ENCODE measurements around the gene LMX1B.

Gene LMX1B

DNA sequence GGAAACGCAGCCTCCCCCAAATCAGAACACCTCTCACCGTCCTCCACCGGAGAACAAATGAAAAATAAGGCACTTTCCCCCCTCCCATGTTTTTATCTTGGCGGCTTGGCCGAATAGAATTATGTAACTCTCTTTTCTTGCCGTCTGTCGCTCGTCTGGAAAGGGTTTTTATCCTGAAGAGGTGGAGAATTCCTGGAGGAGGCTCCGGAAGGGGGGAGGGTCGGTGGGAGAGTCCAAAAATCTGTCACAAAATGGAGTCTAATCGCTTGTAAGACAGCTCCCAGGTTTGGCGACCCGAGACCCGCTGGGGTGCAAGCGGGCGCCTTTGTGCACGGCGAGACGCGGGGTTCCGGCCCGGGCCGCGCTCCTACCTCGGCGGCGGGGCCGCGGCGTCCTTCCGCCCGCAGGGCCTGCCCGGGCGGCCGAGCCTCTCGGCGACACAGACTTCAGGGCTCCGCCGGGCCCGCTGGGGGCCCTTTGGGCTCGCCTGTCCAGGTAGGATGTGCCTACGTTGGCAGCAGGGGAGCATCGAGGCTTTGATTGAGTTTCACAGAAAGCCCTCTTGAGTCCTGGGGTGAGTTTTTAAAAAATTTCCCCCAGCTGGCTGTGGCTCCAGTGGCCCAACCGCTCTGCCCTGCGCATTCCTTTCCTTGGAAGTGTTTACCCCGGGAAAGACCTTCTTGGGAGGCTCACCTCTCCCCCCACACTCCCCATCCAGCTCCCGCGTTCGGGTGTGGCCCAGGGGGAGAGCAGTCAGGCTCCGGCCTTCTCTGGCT, 5.0 kb downstream of the LMX1B start:
- Mint-ChIP-seq H3K27ac (no peak overlapping the region), H3K9me3 (no peaks in the 10 kb centered on the region), H3K36me3 (peaks cover 0 to 3% of the 10 kb centered on the region in 2 donors), H3K4me1 (peaks cover 17 to 30% of the 10 kb centered on the region in 2 donors), H3K4me3 (peak overlapping the region in 1 of 2 donors; percentile 28), H3K27me3 (peaks cover 68 to 89% of the 10 kb centered on the region in 2 donors)
- ATAC-seq (replicated peaks) (no peak), DNase-seq (no peak)

DNA sequence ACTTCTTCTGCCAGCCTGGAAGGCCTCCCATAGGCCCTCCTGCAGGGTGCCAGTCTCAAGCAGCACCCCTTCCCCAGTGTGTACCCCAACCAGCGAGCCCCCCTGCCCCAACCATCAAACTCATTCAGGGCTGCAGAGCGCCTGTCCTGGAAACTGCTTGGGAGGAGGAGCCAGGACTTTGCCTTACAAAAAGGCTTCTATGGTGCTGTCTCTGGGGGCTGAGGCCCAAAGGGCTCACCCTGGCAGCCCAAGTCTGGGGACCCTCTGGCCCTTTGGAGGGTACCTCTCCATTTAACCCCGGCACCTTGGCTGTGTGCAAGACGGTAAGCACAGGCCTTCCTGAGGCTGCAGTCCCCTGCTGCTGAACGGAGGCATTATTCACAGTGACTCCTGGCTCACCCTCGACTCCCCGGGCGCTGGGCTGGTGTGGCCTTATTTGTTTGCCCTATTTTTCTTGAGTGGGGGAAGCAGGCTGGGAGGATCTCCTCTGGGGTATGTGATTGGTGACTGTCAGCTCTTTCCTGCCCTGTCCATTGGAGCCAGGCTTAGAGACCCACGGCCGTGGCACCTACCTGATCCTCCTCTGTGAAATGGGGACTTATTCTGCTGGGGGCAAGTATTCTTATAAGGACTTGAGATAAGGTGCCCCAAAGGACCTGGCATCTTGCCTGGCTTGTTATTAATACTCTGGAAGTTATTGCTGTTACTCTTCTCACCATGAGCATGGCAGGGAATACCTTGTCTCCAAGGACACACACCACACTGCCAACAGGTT, 5.8 kb downstream of the LMX1B start:
- no peak for ATAC-seq (replicated peaks)
- H3K9me3 Mint-ChIP-seq, result no peaks in the 10 kb centered on the region
- peaks cover 66 to 92% of the 10 kb centered on the region in 2 donors for H3K27me3 Mint-ChIP-seq
- peaks cover 0 to under 1% of the 10 kb centered on the region in 2 donors for H3K36me3 Mint-ChIP-seq
- H3K4me1 Mint-ChIP-seq, result peaks cover 14 to 31% of the 10 kb centered on the region in 2 donors
- H3K27ac Mint-ChIP-seq, result no peak overlapping the region
- H3K4me3 Mint-ChIP-seq, result no peak overlapping the region
- DNase-seq, result no peak

DNA sequence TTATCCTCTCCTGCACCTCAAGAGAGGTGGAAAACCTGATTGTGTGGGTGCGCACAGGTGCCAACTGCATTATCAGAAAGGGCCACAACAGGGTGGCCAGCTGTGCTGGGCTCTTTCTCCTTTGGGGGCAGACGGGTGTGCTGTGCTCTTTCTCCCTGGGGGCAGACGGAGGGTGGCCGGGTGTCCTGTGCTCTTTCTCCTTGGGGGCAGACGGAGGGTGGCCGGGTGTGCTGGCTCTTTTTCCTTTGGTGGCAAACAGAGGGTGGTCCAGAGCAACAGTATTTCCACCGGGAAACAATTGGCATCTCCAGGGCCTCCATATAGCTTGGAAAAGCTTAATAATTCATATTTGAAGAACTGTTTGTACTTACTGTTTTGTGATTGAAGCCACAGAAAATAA, 6.8 kb downstream of the LMX1B start:
- no peak overlapping the region for H3K4me3 Mint-ChIP-seq

DNA sequence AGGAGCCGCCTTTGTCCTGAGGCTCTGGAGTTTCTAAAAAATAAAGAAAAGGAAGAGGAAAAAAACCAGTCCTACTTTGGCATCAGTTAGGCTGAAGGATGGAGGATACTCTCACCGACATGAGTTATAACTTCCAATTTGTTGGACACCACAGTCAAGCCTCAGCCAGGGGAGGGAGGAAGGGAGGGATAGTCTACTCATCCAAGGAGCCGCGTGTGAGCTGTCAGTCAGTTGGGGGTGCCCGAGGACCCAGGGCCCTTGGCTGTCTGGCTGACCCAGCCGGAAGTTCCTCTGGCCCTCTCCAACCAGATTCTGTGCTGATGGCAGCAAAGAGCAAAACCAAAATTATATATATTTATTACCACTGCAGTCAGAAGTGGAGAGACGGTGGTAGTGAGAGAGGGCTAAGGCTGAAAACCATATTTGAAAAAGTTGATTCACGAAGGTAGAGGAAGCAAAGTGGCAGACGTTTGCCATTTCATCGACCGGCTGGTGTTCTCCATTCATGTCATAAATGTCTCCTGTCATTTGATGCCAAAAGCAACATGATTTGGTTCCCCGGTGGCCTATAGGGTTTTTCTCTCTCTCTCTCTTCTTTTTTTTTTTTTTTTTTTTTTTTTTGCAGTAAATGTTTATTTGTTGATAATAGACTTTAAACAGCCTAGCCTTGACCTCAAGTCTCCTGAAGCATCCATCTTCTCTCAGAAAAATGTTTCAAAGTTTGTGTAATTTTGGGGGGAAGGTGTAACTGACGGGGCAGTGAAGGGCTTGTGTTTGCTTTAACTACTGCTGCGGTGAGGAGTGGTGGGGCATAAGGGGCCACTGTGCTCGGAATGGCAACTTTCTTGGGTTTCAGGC, 7.6 kb downstream of the LMX1B start:
- peaks cover 69 to 90% of the 10 kb centered on the region in 2 donors for H3K27me3 Mint-ChIP-seq
- no peak overlapping the region for H3K27ac Mint-ChIP-seq
- H3K4me3 Mint-ChIP-seq, result no peak overlapping the region

More for the DNA sequence above, 6.8 kb downstream of the LMX1B start:
- H3K27ac Mint-ChIP-seq, result no peak overlapping the region
- DNase-seq, result no peak
- H3K36me3 Mint-ChIP-seq, result no peaks in the 10 kb centered on the region
- ATAC-seq (replicated peaks), result no peak
- H3K4me1 Mint-ChIP-seq, result peaks cover 13 to 35% of the 10 kb centered on the region in 2 donors
- peaks cover 68 to 90% of the 10 kb centered on the region in 2 donors for H3K27me3 Mint-ChIP-seq
- no peaks in the 10 kb centered on the region for H3K9me3 Mint-ChIP-seq

DNA sequence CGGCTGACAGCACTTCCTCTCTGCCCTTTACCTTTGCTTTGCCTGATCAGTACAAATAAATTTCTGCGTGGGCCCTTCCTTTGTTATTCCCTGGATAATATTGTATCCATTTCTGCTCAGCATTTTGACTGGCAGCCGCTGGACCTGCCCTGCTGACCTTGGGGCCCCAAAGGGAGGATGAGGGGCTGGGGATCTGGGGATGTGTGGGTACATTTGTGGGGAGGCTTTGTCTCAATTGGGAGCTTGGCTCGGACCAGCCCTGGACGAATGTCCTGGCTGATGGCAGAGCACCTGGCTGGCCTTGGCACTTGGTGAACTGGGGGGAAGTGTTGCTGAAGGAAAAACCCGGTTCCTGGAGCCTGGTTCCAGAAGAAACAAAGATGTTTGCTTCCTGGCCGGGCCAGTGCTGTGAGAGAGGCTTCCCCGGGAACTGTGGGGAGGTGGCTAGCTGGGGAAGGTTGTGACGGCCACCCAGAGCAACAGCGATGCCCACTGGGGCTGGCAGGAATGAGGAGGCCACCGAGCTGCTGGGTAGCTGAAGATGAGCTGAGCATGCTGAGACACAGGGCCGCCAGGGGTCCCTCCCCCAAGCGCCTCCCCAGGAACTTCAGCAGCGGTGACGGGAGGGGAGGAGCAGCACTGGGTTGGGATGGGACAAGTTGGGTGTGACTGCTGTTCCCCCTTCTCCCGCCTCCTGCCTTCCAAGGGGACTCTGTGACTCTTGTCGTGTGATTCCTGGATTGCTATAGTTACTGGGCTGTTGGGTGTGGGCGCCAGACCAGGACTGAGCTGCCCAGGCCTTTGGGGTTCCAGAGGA, 8.4 kb downstream of the LMX1B start:
- Mint-ChIP-seq H3K9me3 (no peaks in the 10 kb centered on the region), H3K4me3 (no peak overlapping the region), H3K27me3 (peaks cover 68 to 90% of the 10 kb centered on the region in 2 donors), H3K4me1 (peaks cover 20 to 48% of the 10 kb centered on the region in 2 donors), H3K27ac (peak overlapping the region; percentile 53), H3K36me3 (peaks cover 3 to 6% of the 10 kb centered on the region in 2 donors)
- no peak for ATAC-seq (replicated peaks)
- DNase-seq, result no peak

More for the DNA sequence above, 7.6 kb downstream of the LMX1B start:
- peaks cover 19 to 43% of the 10 kb centered on the region in 2 donors for H3K4me1 Mint-ChIP-seq
- H3K36me3 Mint-ChIP-seq, result peaks cover 2 to 4% of the 10 kb centered on the region in 2 donors
- ATAC-seq (replicated peaks) (no peak), DNase-seq (no peak)
- H3K9me3 Mint-ChIP-seq, result no peaks in the 10 kb centered on the region

DNA sequence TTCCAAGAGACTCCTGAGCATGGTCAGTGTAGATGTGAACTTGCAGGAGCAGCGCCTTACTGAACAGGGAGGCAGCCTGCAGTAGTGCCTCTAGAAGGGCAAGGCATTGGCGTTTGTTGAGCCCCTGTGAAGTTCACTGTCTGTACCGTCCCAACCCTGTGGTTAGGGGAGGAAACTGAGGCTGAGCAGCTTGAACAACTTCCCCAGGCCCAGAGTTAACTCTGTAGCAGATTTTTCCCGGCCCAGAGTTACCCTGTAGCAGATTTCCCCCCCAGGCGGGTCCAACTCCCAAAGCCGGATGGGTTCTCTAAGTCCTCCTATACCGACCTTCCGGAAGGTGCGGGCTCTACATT, 9.6 kb downstream of the LMX1B start:
- no peak for DNase-seq
- Mint-ChIP-seq H3K4me1 (peaks cover 16 to 48% of the 10 kb centered on the region in 2 donors), H3K4me3 (no peak overlapping the region), H3K9me3 (no peaks in the 10 kb centered on the region), H3K27ac (peak overlapping the region; percentile 56), H3K27me3 (peaks cover 76 to 98% of the 10 kb centered on the region in 2 donors), H3K36me3 (peaks cover 3 to 6% of the 10 kb centered on the region in 2 donors)
- ATAC-seq (replicated peaks), result no peak

DNA sequence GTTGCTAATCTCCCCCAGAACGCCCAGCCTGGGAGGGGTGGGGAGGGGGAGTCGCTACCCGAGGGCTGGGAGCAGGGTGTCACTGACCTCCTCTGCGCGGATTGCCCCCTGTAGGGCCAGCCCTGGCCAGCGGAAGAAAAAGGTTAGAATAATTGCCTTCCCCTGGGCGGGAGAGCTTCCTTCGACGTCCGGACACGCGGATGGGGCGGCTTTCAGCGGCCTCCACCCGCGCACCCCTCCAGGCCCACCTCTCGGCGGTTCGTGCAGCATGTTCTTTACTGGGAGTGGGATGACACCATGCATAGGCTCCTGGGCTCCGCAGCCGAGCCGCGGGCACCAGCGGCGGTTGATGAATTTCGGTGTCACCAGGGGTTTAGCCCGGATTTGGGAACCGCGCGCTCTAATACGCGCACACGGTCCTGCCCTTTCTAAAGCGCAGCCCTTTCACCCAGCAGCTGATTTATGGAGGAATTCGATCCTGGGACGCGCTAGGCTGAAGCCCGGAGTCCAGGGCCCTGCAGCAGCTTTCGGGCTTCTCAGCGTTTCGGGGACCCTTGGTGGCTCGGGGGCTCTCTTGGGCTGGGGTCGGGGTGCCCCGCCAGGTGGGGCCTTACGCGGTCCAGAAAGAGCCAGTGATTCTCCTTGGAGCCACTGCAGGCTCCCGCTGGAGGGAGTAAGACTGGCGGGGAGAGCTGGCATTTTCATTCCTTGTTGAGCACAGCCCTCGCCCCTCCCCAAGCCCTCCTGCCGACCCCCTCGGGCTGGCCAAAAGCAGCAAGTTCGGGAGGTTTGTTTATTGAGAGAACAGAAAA, 10.1 kb downstream of the LMX1B start:
- Mint-ChIP-seq H3K4me1 (peaks cover 18 to 48% of the 10 kb centered on the region in 2 donors), H3K4me3 (peak overlapping the region in 1 of 2 donors; percentile 22), H3K27ac (peak overlapping the region; percentile 82), H3K36me3 (peaks cover 3 to 6% of the 10 kb centered on the region in 2 donors), H3K27me3 (peaks cover 80 to 98% of the 10 kb centered on the region in 2 donors), H3K9me3 (no peaks in the 10 kb centered on the region)
- ATAC-seq (replicated peaks) (no peak), DNase-seq (no peak)

DNA sequence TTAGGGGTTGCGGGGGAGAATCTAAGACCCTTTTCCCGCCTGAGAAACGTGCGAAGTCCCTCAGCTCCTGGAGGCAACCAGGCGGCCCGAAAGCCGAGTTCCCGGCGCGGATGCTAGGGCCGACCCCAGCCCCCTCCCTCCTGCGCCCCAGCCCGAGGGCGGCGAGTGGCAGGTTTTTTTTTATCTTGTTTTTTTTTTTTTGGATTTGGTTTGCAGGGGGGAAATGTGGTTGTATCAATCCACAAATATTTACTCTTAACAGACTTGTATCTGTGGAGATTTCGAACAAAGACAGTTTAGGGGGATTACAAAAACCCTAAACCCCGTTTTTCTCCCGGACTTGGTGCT, 10.7 kb downstream of the LMX1B start:
- DNase-seq (no peak), ATAC-seq (replicated peaks) (no peak)
- H3K9me3 Mint-ChIP-seq, result no peaks in the 10 kb centered on the region
- peaks cover 80 to 98% of the 10 kb centered on the region in 2 donors for H3K27me3 Mint-ChIP-seq
- no peak overlapping the region for H3K4me3 Mint-ChIP-seq
- H3K36me3 Mint-ChIP-seq, result peaks cover 3 to 6% of the 10 kb centered on the region in 2 donors
- H3K4me1 Mint-ChIP-seq, result peaks cover 15 to 43% of the 10 kb centered on the region in 2 donors
- H3K27ac Mint-ChIP-seq, result peak overlapping the region; percentile 51

DNA sequence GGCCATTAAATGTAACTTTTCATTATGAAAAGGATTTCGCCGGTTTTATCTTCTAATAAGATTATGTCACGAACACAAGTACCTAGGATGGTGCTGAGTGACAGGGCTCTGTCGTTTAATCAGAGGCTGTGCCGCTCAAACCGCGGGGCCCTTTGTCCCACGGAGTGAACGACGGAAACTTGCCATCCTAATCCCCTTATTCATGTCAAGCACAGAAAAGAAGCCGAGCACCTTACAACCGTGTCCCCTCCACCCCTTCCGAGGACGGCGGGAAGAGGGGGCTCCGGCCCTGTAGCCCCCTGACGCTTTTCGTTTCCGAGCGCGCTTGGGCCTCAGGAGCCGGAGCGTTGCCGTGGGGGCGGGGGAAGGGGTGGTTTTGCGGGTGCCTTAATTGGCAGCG, 11.2 kb downstream of the LMX1B start:
- Mint-ChIP-seq H3K4me1 (peaks cover 15 to 43% of the 10 kb centered on the region in 2 donors), H3K27ac (peak overlapping the region; percentile 95), H3K36me3 (peaks cover 3 to 6% of the 10 kb centered on the region in 2 donors), H3K4me3 (peak overlapping the region; percentile 58 to 60), H3K9me3 (no peaks in the 10 kb centered on the region), H3K27me3 (peaks cover 76 to 98% of the 10 kb centered on the region in 2 donors)
- ATAC-seq (replicated peaks) (no peak), DNase-seq (no peak)

DNA sequence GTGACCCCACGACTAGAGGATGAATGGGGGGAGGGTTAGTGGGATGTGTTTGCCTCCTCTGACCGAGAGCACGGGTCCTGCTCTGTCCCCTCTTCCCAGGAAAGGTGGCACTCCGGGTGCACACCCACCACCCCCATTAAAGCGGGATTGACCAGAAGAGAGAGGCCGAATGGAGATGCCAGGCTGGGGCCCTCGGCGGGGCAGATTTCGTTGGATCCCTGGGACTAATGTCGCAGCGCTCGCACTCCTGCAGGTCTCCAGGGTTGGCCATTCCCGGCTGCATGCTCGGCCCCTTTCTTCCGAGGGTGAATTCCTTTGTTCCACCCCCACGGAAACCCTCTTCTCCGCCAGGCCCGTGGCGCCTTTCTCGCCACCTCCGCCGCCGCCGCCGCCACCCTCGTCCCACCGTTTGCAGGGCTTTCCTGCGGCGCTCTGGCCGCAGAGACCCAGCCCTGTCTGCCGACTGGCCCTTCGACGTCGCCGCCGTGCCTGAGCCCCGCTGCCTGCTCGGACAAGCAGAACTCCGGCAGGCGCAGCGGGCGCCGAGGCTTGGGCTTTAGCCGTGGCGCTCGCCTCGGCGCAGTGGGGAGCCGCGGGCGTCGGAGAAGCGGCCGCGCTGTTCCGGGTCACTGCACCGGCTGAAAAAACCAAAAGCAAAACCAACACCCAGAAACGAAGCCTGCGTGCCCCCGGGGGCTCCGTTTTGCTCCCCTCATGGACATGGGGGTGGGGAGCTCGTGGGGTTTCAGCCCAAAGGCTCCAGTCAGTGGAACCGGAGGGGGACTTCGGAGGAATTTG, 11.8 kb downstream of the LMX1B start:
- Mint-ChIP-seq H3K4me3 (peak overlapping the region; percentile 89 to 92), H3K4me1 (peaks cover 19 to 43% of the 10 kb centered on the region in 2 donors), H3K36me3 (peaks cover 3 to 6% of the 10 kb centered on the region in 2 donors), H3K27ac (peak overlapping the region; percentile 95), H3K9me3 (no peaks in the 10 kb centered on the region), H3K27me3 (peaks cover 75 to 98% of the 10 kb centered on the region in 2 donors)
- DNase-seq (no peak), ATAC-seq (replicated peaks) (peak; percentile 27 to 33)

DNA sequence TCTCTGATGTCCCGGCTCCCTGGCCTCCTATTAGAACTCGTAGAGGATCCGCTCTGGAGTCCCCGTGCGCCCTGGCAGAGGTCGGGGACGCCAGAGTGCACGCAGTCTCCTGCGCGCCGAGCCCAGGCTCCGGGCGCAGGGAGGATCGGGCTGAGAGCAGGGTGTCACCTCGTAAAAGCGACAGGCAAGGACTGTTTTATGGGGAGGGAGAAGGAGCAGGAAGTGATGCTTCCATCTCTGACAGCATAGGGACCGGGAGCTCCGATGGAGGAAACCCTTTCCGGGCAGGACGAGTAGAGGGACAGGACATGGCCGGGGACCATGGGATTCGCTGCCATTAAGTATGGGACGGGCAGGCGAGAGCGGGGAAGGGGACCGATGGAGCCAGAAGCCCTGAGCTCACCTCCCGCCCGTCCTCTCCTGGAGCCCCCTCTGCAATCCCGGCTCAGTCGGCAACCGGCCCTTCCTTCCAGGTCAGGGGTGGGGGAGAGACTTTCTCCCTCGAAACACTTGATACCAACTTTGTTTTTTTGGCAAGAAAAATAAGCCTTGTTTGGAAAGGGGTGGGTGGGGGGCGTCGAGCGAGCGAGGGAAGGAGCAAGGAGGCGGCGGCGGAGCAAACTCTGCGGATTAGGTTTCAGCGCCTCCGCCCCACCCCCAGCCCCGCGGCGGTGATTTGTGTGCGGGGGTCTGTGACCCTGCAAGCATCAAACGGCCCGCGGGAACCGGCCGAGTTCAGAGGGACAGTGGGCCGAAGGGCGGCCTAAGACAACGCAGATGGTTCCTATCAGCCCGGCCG, 12.6 kb downstream of the LMX1B start:
- Mint-ChIP-seq H3K27ac (peak overlapping the region; percentile 95), H3K4me1 (peaks cover 19 to 43% of the 10 kb centered on the region in 2 donors), H3K36me3 (peaks cover 3 to 6% of the 10 kb centered on the region in 2 donors), H3K4me3 (peak overlapping the region; percentile 89 to 92), H3K27me3 (peaks cover 68 to 90% of the 10 kb centered on the region in 2 donors), H3K9me3 (no peaks in the 10 kb centered on the region)
- ATAC-seq (replicated peaks) (peak; percentile 31 to 38), DNase-seq (no peak)

DNA sequence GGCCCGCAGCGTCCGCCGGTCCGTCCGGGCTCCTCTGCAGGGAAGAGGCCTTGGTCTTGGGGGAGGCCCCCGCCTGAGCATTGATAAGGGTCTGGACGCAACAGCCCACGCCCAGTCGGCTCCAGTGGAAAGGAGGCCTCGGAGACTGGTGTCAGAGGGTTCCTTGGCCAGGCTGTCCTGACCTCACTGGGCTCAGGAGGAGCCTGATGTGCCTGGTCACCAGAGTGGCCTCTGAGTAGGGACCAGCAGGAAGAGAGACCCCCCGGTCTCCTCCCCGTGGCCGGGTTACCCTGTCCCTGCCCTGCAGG, 13.2 kb downstream of the LMX1B start:
- no peak overlapping the region for H3K4me3 Mint-ChIP-seq
- H3K4me1 Mint-ChIP-seq, result peaks cover 19 to 38% of the 10 kb centered on the region in 2 donors
- H3K27me3 Mint-ChIP-seq, result peaks cover 68 to 87% of the 10 kb centered on the region in 2 donors
- no peaks in the 10 kb centered on the region for H3K9me3 Mint-ChIP-seq
- no peak for ATAC-seq (replicated peaks)
- H3K27ac Mint-ChIP-seq, result no peak overlapping the region
- DNase-seq, result no peak
- peaks cover 3 to 6% of the 10 kb centered on the region in 2 donors for H3K36me3 Mint-ChIP-seq

Data from stimulated activated naive B cell treated with anti-CD40 and anti-IgM and Interleukin-4, amounts not matched to agents 10 μg/mL and 1 μg/mL and 100 μg/mL, for 72 hours (primary cell).